D721Med (cell line): ENCODE data around the gene GBF1.
"Not testable (repeated sequence)": the region's sequence is repeated elsewhere in the genome, so short reads cannot be mapped to it uniquely, and the experiment has no call there.

ENCODE experiments used
- DNase-seq: peaks from one replicate; pipeline ENCODE4 v3.0.0; 2011; ENCODE audit warnings: low spot score; ENCODE audit not compliant: insufficient read length
- FAIRE-seq: peaks from 2 replicates; lab custom pipeline; 2011; peaks lifted over from hg19 to GRCh38; lab: Jason Lieb, UNC
- CTCF ChIP-seq: IDR thresholded peaks from 2 replicates; pipeline ENCODE4 v1.5.1; 2012; ENCODE audit warnings: mild to moderate bottlenecking, control low read depth; ENCODE audit not compliant: insufficient read depth; ENCODE audit errors: missing control alignments

GBF1 gene

GRCh38 chr10:102289840-102290239 is 44.5 kb downstream of the GBF1 start:
- DNase-seq (no peak), FAIRE-seq (no peak)
- no peak for TF ChIP-seq CTCF

- no peak for FAIRE-seq
- no peak for TF ChIP-seq CTCF
- no peak for DNase-seq
These were observed 46.0 kb downstream of the GBF1 start for GRCh38 chr10:102291221-102291905.

- no peak for TF ChIP-seq CTCF
- FAIRE-seq (no peak), DNase-seq (no peak)
These were observed 51.8 kb downstream of the GBF1 start for GRCh38 chr10:102297101-102297500.

- FAIRE-seq (no peak), DNase-seq (no peak)
- TF ChIP-seq CTCF: no peak
These were observed 53.6 kb downstream of the GBF1 start for GRCh38 chr10:102298899-102299298.

GRCh38 chr10:102299873-102300272 is 54.5 kb downstream of the GBF1 start:
- DNase-seq (no peak), FAIRE-seq (no peak)

GRCh38 chr10:102300278-102300843 is 55.0 kb downstream of the GBF1 start:
- TF ChIP-seq CTCF: no peak
- FAIRE-seq: no peak
- DNase-seq: no peak

More at GRCh38 chr10:102299873-102300272, 54.5 kb downstream of the GBF1 start:
- no peak for TF ChIP-seq CTCF

- not testable (repeated sequence) for DNase-seq, FAIRE-seq
These were observed 55.6 kb downstream of the GBF1 start for GRCh38 chr10:102300912-102301311.

GRCh38 chr10:102301332-102301731 is 56.0 kb downstream of the GBF1 start:
- not testable (repeated sequence) for FAIRE-seq, DNase-seq
